K562 (cell line): ENCODE measurements around the gene CACNA1E. TPM values are rescaled to one million over a fixed set of nuclear protein-coding genes. Genes with fewer than 3 reads are reported as not detected.

Experiments
- ATAC-seq: fragments of 200-7000 bp; cut with Tn5 transposase; 3 replicates; pipeline ENCODE4 v1.9.1; 2020; ENCODE audit warnings: moderate library complexity
- BruUV-seq: library from RNA; stranded (reverse); fragments of 400-500 nt; replicated peaks from 2 replicates; lab custom pipeline; 2021; lab: Mats Ljungman, UMichigan
- CTCF ChIA-PET: fragments of 300-600 bp; formaldehyde crosslinking; extraction: SDS; loops from one replicate; lab custom pipeline; 2021; ENCODE audit warnings: low intra/inter-chr PET ratio; lab: Yijun Ruan, JAX
- POLR2A ChIA-PET: fragments of 300-600, 350-650 bp; sonication (Branson Sonifier 250); formaldehyde crosslinking; extraction: SDS; loops from one replicate; lab custom pipeline; 2021; ENCODE audit warnings: antibody characterized with exemption, inconsistent platforms; lab: Yijun Ruan, JAX
- DNase-seq, 4 experiments: peaks; one replicate each; pipeline versions ENCODE4 v3.0.0 to v3.0.0-alpha.2; 2011 to 2018; ENCODE audit warnings: low spot score in 3 of 4, mixed read lengths in 3 of 4; ENCODE audit errors: extremely low read depth in 1 of 4
- FAIRE-seq: peaks from 2 replicates; lab custom pipeline; 2011; peaks lifted over from hg19 to GRCh38; lab: Jason Lieb, UNC
- H2AFZ ChIP-seq: 2 replicates; pipeline ENCODE4 v1.6.0; 2011; ENCODE audit warnings: low read depth, low read length, control low read depth, inconsistent platforms
- H3K27ac ChIP-seq: fragments of 200-600 bp; 3 replicates; pipeline ENCODE4 v1.8.0; 2011; ENCODE audit warnings: low read depth, mild to moderate bottlenecking, control low read depth, inconsistent platforms, low read length, moderate library complexity, mixed read lengths; ENCODE audit errors: extremely low read depth
- H3K27me3 ChIP-seq, 2 experiments: fragments of 300-600 bp in 1 of 2; 2 replicates in 1 of 2; 3 replicates in 1 of 2; pipeline versions ENCODE4 v1.6.0 to v1.8.0; 2011; ENCODE audit warnings: inconsistent platforms in 2 of 2, low read length in 2 of 2, mild to moderate bottlenecking in 1 of 2, mixed read lengths in 1 of 2, moderate library complexity in 1 of 2; ENCODE audit not compliant: control insufficient read depth in 2 of 2, insufficient read depth in 2 of 2
- H3K36me3 ChIP-seq: fragments of 300-600 bp; 3 replicates; pipeline ENCODE4 v1.8.0; 2011; ENCODE audit warnings: mild to moderate bottlenecking, low read length, inconsistent platforms; ENCODE audit not compliant: control insufficient read depth, insufficient read depth
- H3K4me1 ChIP-seq, 2 experiments: fragments of 200-600 bp in 1 of 2; replicated peaks in 1 of 2; 2 replicates in 1 of 2; 3 replicates in 1 of 2; pipeline versions ENCODE4 v1.5.1 to v1.8.0; 2011; ENCODE audit warnings: inconsistent platforms in 2 of 2, low read length in 2 of 2, mild to moderate bottlenecking in 1 of 2, mixed read lengths in 1 of 2, moderate library complexity in 1 of 2; ENCODE audit not compliant: control insufficient read depth in 2 of 2, insufficient read depth in 2 of 2
- H3K4me2 ChIP-seq: 2 replicates; pipeline ENCODE4 v1.6.1; 2011; ENCODE audit warnings: low read length, control low read depth, inconsistent platforms, mixed read lengths; ENCODE audit not compliant: insufficient read depth
- H3K4me3 ChIP-seq: fragments of 200-600 bp; sonication (generic), shearing (Covaris generic); 2 replicates; pipeline ENCODE4 v1.5.1; 2016; ENCODE audit warnings: control low read depth, inconsistent platforms
- H3K79me2 ChIP-seq: fragments of 200-600 bp; 3 replicates; pipeline ENCODE4 v1.8.0; 2011; ENCODE audit warnings: low read length, inconsistent platforms; ENCODE audit not compliant: control insufficient read depth, insufficient read depth
- H3K9ac ChIP-seq, 2 experiments: 2 replicates each; pipeline versions ENCODE4 v1.6.0 to v1.6.1; 2011; ENCODE audit warnings: low read depth in 2 of 2, low read length in 2 of 2, control low read depth in 1 of 2, inconsistent platforms in 1 of 2, mild to moderate bottlenecking in 1 of 2, mixed read lengths in 1 of 2; ENCODE audit not compliant: insufficient read depth in 1 of 2
- H3K9me1 ChIP-seq: one replicate; pipeline ENCODE4 v1.6.0; 2011; ENCODE audit warnings: inconsistent platforms, mild to moderate bottlenecking, low read length, moderate library complexity; ENCODE audit not compliant: control insufficient read depth, insufficient read depth
- H3K9me3 ChIP-seq: replicated peaks from 2 replicates; pipeline ENCODE4 v1.5.1; 2011; ENCODE audit warnings: low read depth, low read length, inconsistent platforms; ENCODE audit not compliant: control insufficient read depth, insufficient read depth
- H4K20me1 ChIP-seq: replicated peaks from 2 replicates; pipeline ENCODE4 v1.6.1; 2011; ENCODE audit warnings: low read length, inconsistent platforms, mixed read lengths; ENCODE audit not compliant: control insufficient read depth, insufficient read depth
- ATF3 ChIP-seq, 2 experiments: fragments of 450-650 bp in 1 of 2; sonication (generic) in 1 of 2; formaldehyde crosslinking in 1 of 2; IDR thresholded peaks in 1 of 2; conservative IDR thresholded peaks in 1 of 2; 2 replicates each; pipeline versions ENCODE4 v1.6.1 to v1.8.1; 2016 to 2023; ENCODE audit warnings: mild to moderate bottlenecking in 2 of 2, moderate library complexity in 2 of 2, inconsistent platforms in 1 of 2, missing genetic modification reagents in 1 of 2
- CSDE1 ChIP-seq, 2 experiments: fragments of 450-650 bp; IDR thresholded peaks; 2 replicates each; pipeline ENCODE4 v1.6.1; 2016; ENCODE audit warnings: mild to moderate bottlenecking in 1 of 2
- JUNB ChIP-seq: fragments of 450-650 bp; formaldehyde crosslinking; conservative IDR thresholded peaks from 2 replicates; pipeline ENCODE4 v1.4.0; 2020; ENCODE audit warnings: mild to moderate bottlenecking
- MCM2 ChIP-seq: fragments of 450-650 bp; IDR thresholded peaks from 2 replicates; pipeline ENCODE4 v1.6.1; 2017; ENCODE audit warnings: low read depth, mild to moderate bottlenecking
- MXI1 ChIP-seq: IDR thresholded peaks from 2 replicates; pipeline ENCODE4 v1.6.1; 2011; ENCODE audit warnings: low read depth, mild to moderate bottlenecking, improper control_type of control experiment, low read length
- NFE2L1 ChIP-seq: fragments of 450-650 bp; IDR thresholded peaks from 2 replicates; pipeline ENCODE4 v1.6.1; 2016; ENCODE audit warnings: missing genetic modification characterization, low read depth, mild to moderate bottlenecking, missing compliant biosample characterization, moderate library complexity, borderline replicate concordance
- POLR2G ChIP-seq: fragments of 200-400 bp; formaldehyde crosslinking; IDR thresholded peaks from 2 replicates; pipeline ENCODE4 v1.6.1; 2017; ENCODE audit warnings: low read depth, mild to moderate bottlenecking, antibody characterized with exemption, low read length, moderate library complexity
- SETDB1 ChIP-seq: IDR thresholded peaks from one replicate; pipeline ENCODE4 v1.6.1; 2012; ENCODE audit warnings: low read length, control low read depth, inconsistent platforms
- SMC3 ChIP-seq: conservative IDR thresholded peaks from 2 replicates; pipeline ENCODE4 v1.6.1; 2011; ENCODE audit warnings: low read depth, low read length, improper control_type of control experiment; ENCODE audit not compliant: insufficient read depth
- TCF7L2 ChIP-seq: fragments of 150-350 bp; IDR thresholded peaks from 2 replicates; pipeline ENCODE4 v1.6.1; 2016; ENCODE audit warnings: low read depth, mild to moderate bottlenecking, low read length, moderate library complexity
- TRIM28 ChIP-seq: fragments of 450-650 bp; IDR thresholded peaks from 2 replicates; pipeline ENCODE4 v1.6.1; 2017
- ZNF277 ChIP-seq: fragments of 250-450 bp; sonication (Bioruptor Pico); IDR thresholded peaks from 2 replicates; pipeline ENCODE4 v1.8.0; 2022; ENCODE audit warnings: inconsistent platforms, mild to moderate bottlenecking, moderate library complexity, borderline replicate concordance
- ZNF347 ChIP-seq: fragments of 450-650 bp; formaldehyde crosslinking; IDR thresholded peaks from 2 replicates; pipeline ENCODE4 v1.4.0; 2020; ENCODE audit warnings: low read depth, mild to moderate bottlenecking, moderate library complexity
- ZNF41 ChIP-seq: fragments of 250-450 bp; sonication (Bioruptor Pico); conservative IDR thresholded peaks from 2 replicates; pipeline ENCODE4 v1.4.0; 2020; ENCODE audit warnings: mild to moderate bottlenecking
- WGBS: fragments of 100-300 bp; shearing (Covaris generic); methylation state at CpG from one replicate; pipeline ENCODE4 v1.1.6; 2016; ENCODE audit warnings: low coverage, mixed read lengths; ENCODE audit not compliant: insufficient coverage; ENCODE audit errors: missing lambda C conversion rate; 5-methylcytosine and 5-hydroxymethylcytosine counted together
- in situ Hi-C: fragments of 300-500 bp; cut with MboI; formaldehyde crosslinking; loops from 4 replicates; pipeline ENCODE4 v1.15.0; 2018; ENCODE audit warnings: inconsistent platforms, mixed read lengths
- intact Hi-C: fragments of 100-400 bp; cut with micrococcal nuclease; formaldehyde crosslinking; loops from 2 replicates; pipeline ENCODE4 v1.14.2; 2022
- polyA plus RNA-seq, 8 experiments: library from polyadenylated mRNA; depleted of rRNA in 4 of 8; stranded (reverse) in 5 of 8; unstranded in 3 of 8; fragments of >200 nt; fragmentation: Nextera tagmentation in 2 of 8; fragmentation: Illumina TruSeq in 1 of 8; extraction: Ambion mirVana in 2 of 8; extraction: Trizol in 1 of 8; gene quantifications; 2 replicates each; pipeline versions ENCODE4 v1.2.1 to v1.2.3, GENCODE V29; 2011 to 2014; ENCODE audit warnings: inconsistent platforms in 1 of 8, missing spikeins in 1 of 8
- total RNA-seq, 7 experiments: library from RNA; depleted of rRNA in 6 of 7; stranded (reverse); fragments of >200 nt in 6 of 7; fragmentation: Illumina TruSeq in 2 of 7; extraction: Trizol in 2 of 7; gene quantifications; 2 replicates each; pipeline versions ENCODE4 v1.2.1 to v1.2.3, GENCODE V29; 2011 to 2021; ENCODE audit warnings: low replicate concordance in 1 of 7

CACNA1E gene
- total and polyA plus RNA-seq, 9 of the 15 experiments (the other 6 are each of a cell fraction or from before 2014, with no cell fraction given) = under 0.01 to 0.04 TPM; not detected in 7

- no peak for TF ChIP-seq ZNF277 (CRISPR knock-in tag)
Observed at GRCh38 chr1:181490740-181491712, 7.7 kb downstream of the CACNA1E start (continued).

- WGBS = 0% methylated on average over 3 of the region's 3 CpGs
- POLR2A ChIA-PET = no interaction called here
Observed at GRCh38 chr1:181493166-181493565, 9.8 kb downstream of the CACNA1E start.

More at GRCh38 chr1:181493166-181493565, 9.8 kb downstream of the CACNA1E start:
- no TSS peak for BruUV-seq
- H3K9me1 ChIP-seq = no peaks in the 10 kb centered on the region
- H3K4me1 ChIP-seq = no peaks in the 10 kb centered on the region
- no peaks in the 10 kb centered on the region for H3K9me3 ChIP-seq
- H3K27me3 ChIP-seq = no peaks in the 10 kb centered on the region
- no peaks in the 10 kb centered on the region for H3K79me2 ChIP-seq
- no peaks in the 10 kb centered on the region for H3K36me3 ChIP-seq
- in situ Hi-C loops (no loop called here), intact Hi-C loops (no loop called here)
- no peak overlapping the region for H2AFZ ChIP-seq
- FAIRE-seq (no peak), ATAC-seq (no peak), DNase-seq (no peak)
- H3K4me3 ChIP-seq = no peak overlapping the region
- no peaks in the 10 kb centered on the region for H4K20me1 ChIP-seq
- H3K4me2 ChIP-seq = no peak overlapping the region
- CTCF ChIA-PET = no interaction called here
- no peak overlapping the region for H3K27ac ChIP-seq
- TF ChIP-seq ZNF347 (CRISPR knock-in tag) = no peak
- no peak for TF ChIP-seq MXI1
- TF ChIP-seq CSDE1 (IDR thresholded peaks at IDR 0.05) = no peak
- no peak for TF ChIP-seq POLR2G
- no peak for TF ChIP-seq NFE2L1 (tag)
- TF ChIP-seq SMC3 = no peak
- TF ChIP-seq TCF7L2 = no peak
- no peak for TF ChIP-seq MCM2
- TF ChIP-seq ATF3 (IDR thresholded peaks at IDR 0.05) = no peak
- TF ChIP-seq ATF3 (CRISPR knock-in tag; conservative IDR thresholded peaks at IDR 0.05) = no peak
- no peak for TF ChIP-seq JUNB (CRISPR knock-in tag)
- TF ChIP-seq TRIM28 = no peak
- TF ChIP-seq SETDB1 = no peak
- TF ChIP-seq ZNF41 (CRISPR knock-in tag) = no peak
- no peak overlapping the region for H3K9ac ChIP-seq
